Heart right ventricle (tissue), 16 donors: ENCODE measurements around the gene HRH1. TPM values are rescaled to one million over a fixed set of nuclear protein-coding genes. Genes with fewer than 3 reads are reported as not detected.

Source experiments
- ATAC-seq, 8 donors: fragments of 200-7000 bp; cut with Tn5 transposase; one replicate each; pipeline ENCODE4 v1.9.1; 2020; ENCODE audit warnings: mild to moderate bottlenecking in 8 of 8, moderate library complexity in 8 of 8, moderate number of reproducible peaks in 1 of 8
- DNase-seq, 2 donors: peaks; one replicate each; pipeline ENCODE4 v3.0.0-alpha.2; 2020
- H3K27ac ChIP-seq, 10 donors: fragments of 200-600 bp; sonication (generic) in 2 of 10; one replicate each; pipeline versions ENCODE4 v1.5.0 to v1.8.0; 2020 to 2022; ENCODE audit warnings: mild to moderate bottlenecking in 3 of 10
- H3K27me3 ChIP-seq, 7 donors: fragments of 200-600 bp; one replicate each; pipeline ENCODE4 v1.8.0; 2021 to 2022; ENCODE audit warnings: mild to moderate bottlenecking in 2 of 7
- H3K36me3 ChIP-seq, 9 donors: fragments of 200-600 bp; sonication (generic) in 1 of 9; one replicate each; pipeline versions ENCODE4 v1.5.0 to v1.8.0; 2020 to 2022; ENCODE audit warnings: mild to moderate bottlenecking in 2 of 9
- H3K4me1 ChIP-seq, 9 donors: fragments of 200-600 bp; sonication (generic) in 1 of 9; one replicate each; pipeline versions ENCODE4 v1.5.0 to v1.8.0; 2020 to 2022; ENCODE audit warnings: mild to moderate bottlenecking in 4 of 9
- H3K4me3 ChIP-seq, 10 donors: fragments of 200-600 bp; sonication (generic) in 2 of 10; one replicate each; pipeline versions ENCODE4 v1.5.0 to v1.8.0; 2020 to 2022; ENCODE audit warnings: mild to moderate bottlenecking in 7 of 10, moderate library complexity in 2 of 10
- H3K9me3 ChIP-seq, 11 donors: fragments of 200-600 bp in 10 of 11; sonication (generic) in 2 of 11; one replicate each; pipeline versions ENCODE4 v1.5.0 to v1.8.0; 2013 to 2022; ENCODE audit warnings: mild to moderate bottlenecking in 2 of 11, control low read depth in 1 of 11, moderate library complexity in 1 of 11
- WGBS, 2 donors: extraction: QIAGEN DNeasy Blood & Tissue Kit; methylation state at CpG; one replicate each; pipeline ENCODE4 v1.1.7; 2013; ENCODE audit warnings: inconsistent platforms in 1 of 2; 5-methylcytosine and 5-hydroxymethylcytosine counted together
- intact Hi-C, 10 donors: fragments of 100-400 bp; cut with DNase I; formaldehyde crosslinking; loops; one replicate each; pipeline versions ENCODE4 v1.11.1 to v1.14.2; 2022
- polyA plus RNA-seq, 2 donors: library from polyadenylated mRNA; stranded (reverse); fragments of 200-250 nt; gene quantifications; one replicate each; pipeline ENCODE4 v1.2.3, GENCODE V29; 2013
- total RNA-seq, 10 donors: library from RNA; stranded (reverse); fragmentation: NEBNext Ultra II Directional in 3 of 10; extraction: Animal tissue kit (Norgen Biotek cat#: 25700) in 3 of 10; gene quantifications; one replicate each; pipeline versions ENCODE4 v1.2.1 to v1.2.4, GENCODE V29; 2021 to 2023
- TF ChIP-seq, protein P1 (sequence below), 9 donors: fragments of 200-600 bp; sonication (generic) in 2 of 9; IDR thresholded peaks; one replicate each; pipeline versions ENCODE4 v1.5.0 to v1.8.0; 2021 to 2022; ENCODE audit warnings: antibody characterized with exemption in 9 of 9, mild to moderate bottlenecking in 5 of 9, moderate library complexity in 1 of 9
- donor health status: Arrhythmogenic right ventricular cardiomyopathy.
- donor health status: ischemic (EF 13 %, LVEDD 7.1; RV severe dilation, severe dysfunction).
- donor health status: healthy with polysubstance abuse.
- donor health status: DM: no; HTN: yes; CAD: no.
- donor health status: DM: no; HTN: no; CAD: no.
- donor health status: ischemic (EF 25% LVEDD 6.9; RV normal size, moderate dysfunction).
- donor health status: ischemic (EF 25% LVEDD 5.7; RV mildly dilated, moderate dysfunction).
- donor health status: healthy.
- donor health status: DM: yes; HTN: yes; CAD: no.
- donor health status: Ischemic cardiomyopathy.
- donor health status: ischemic (EF 35%, LVEDD 5.7; RV mildly dilated, moderate dysfunction).
- donor health status: nonischemic (EF 11% LVEDD 7.7; RV severe dilation, severe dysfunction).
- donor health status: DM: yes; HTN: yes; CAD: no.
- donor health status: PGD.
- donor health status: ischemic (EF 29% LVEDD 5.4; RV normal size, mild dysfunction).
- donor health status: nonischemic (EF 23%, LVEDD 6.1; RV moderate dilation, normal function).

HRH1 gene
- total and polyA plus RNA-seq, 12 donors = 0.57 to 3.1 (median 1.3) TPM

DNA sequence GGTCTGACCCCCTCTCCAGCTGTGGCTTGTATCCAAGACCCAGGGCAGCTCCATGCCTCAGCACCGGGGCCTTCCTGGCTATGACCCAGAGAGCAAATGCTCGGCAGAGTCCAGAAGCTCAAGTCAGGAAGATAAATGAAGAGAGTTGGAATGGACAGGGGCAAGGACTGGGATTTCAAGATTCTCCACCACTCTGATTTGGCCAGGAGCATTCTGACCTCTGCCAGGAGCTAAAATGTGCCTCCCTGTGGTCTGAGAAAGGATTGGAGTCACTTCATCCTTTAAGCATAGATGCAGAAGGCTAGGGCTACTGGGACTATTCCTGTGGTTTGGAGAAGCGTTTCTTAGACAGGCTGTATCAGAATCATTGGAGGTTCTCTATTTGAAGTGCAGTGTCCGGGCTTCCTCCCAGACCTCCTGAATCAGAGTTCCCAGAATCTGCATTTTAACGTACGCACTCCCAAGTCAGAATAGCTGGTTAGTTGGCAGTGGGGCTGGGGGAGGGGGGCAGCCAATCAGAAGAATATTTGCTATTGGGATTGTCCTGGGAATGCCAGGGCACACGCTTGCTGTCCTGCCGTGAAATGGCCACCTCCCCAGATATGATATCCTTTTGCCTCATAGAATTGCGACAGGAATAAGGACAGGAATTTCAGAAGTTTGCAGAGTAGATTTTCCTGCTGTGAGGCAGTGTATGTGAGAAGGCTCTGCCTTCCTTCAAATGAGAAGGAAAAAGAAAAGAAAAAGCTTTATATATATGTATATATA lies 57.4 kb downstream of the HRH1 start:
- TF ChIP-seq, protein P1, sequence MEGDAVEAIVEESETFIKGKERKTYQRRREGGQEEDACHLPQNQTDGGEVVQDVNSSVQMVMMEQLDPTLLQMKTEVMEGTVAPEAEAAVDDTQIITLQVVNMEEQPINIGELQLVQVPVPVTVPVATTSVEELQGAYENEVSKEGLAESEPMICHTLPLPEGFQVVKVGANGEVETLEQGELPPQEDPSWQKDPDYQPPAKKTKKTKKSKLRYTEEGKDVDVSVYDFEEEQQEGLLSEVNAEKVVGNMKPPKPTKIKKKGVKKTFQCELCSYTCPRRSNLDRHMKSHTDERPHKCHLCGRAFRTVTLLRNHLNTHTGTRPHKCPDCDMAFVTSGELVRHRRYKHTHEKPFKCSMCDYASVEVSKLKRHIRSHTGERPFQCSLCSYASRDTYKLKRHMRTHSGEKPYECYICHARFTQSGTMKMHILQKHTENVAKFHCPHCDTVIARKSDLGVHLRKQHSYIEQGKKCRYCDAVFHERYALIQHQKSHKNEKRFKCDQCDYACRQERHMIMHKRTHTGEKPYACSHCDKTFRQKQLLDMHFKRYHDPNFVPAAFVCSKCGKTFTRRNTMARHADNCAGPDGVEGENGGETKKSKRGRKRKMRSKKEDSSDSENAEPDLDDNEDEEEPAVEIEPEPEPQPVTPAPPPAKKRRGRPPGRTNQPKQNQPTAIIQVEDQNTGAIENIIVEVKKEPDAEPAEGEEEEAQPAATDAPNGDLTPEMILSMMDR (IDR thresholded peaks at IDR 0.05) = peak in 1 of 9 donors; percentile 9
- Histone ChIP-seq H3K4me1 (peaks cover 0 to 25% (median 0%) of the 10 kb centered on the region in 9 donors), H3K4me3 (no peak overlapping the region), H3K36me3 (peaks cover 0 to 15% (median 0%) of the 10 kb centered on the region in 9 donors), H3K27ac (no peak overlapping the region), H3K9me3 (no peaks in the 10 kb centered on the region), H3K27me3 (peaks cover 0 to 7% (median 0%) of the 10 kb centered on the region in 7 donors)
- DNase-seq (no peak), ATAC-seq (peak in 1 of 8 donors; percentile 16)
- intact Hi-C loops = loop anchor here in 1 of 10 donors (5.0 kb wide), 1 partner anchor 59 kb away; the partner anchor contains the start of gene HRH1
- WGBS, 2 donors = 63 to 69% methylated on average over 9 of the region's 9 CpGs

DNA sequence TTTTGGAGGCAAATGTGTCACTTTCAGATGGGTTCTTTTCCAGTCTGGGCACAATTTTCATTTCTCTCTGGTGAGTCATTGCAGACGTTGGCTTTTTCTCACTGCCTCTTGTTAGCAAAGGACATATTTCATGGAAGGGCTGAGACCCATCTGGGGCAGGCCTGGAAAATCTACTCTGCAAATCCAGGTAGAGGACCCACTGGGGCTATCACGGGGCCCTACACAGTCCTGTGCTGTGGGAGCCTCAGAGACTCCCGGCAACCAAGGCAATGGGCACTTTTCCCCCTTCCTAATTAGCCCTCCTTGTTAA lies 58.0 kb downstream of the HRH1 start:
- no peak overlapping the region for H3K4me3 ChIP-seq
- ATAC-seq (no peak), DNase-seq (no peak)
- H3K4me1 ChIP-seq = peaks cover 0 to 25% (median 0%) of the 10 kb centered on the region in 9 donors
- no peak overlapping the region for H3K27ac ChIP-seq
- no peaks in the 10 kb centered on the region for H3K9me3 ChIP-seq
- TF ChIP-seq, protein P1 (IDR thresholded peaks at IDR 0.05) = no peak
- peaks cover 0 to 15% (median 0%) of the 10 kb centered on the region in 9 donors for H3K36me3 ChIP-seq
- H3K27me3 ChIP-seq = peaks cover 0 to 7% (median 0%) of the 10 kb centered on the region in 7 donors
- intact Hi-C loops = loop anchor here in 1 of 10 donors (5.0 kb wide), 1 partner anchor 60 kb away; the partner anchor contains the start of gene HRH1
- WGBS, 2 donors = 72 to 74% methylated on average over 3 of the region's 3 CpGs

DNA sequence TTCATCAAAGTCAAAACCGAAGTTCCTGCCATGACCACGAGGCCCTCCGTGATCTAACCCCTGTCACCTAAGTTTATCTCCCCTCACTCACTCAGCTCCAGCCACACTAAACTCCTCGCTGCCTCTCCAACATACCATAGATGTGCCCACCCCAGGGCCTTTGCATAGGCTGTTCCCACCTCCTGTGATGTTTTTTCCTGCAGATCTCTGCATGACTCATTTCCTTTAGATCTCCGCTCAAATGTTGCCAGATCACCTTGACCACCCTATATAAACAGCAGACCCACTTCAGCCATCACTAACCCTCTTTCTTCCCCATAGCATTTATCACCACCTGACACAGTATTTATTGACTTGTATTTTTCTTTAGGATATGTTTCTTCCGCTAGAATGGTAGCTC lies 58.5 kb downstream of the HRH1 start:
- no peak for ATAC-seq
- DNase-seq = no peak
- peaks cover 0 to 27% (median 0%) of the 10 kb centered on the region in 9 donors for H3K4me1 ChIP-seq
- peaks cover 0 to 15% (median 0%) of the 10 kb centered on the region in 9 donors for H3K36me3 ChIP-seq
- no peak overlapping the region for H3K4me3 ChIP-seq
- H3K27me3 ChIP-seq = peaks cover 0 to 7% (median 0%) of the 10 kb centered on the region in 7 donors
- TF ChIP-seq, protein P1 (IDR thresholded peaks at IDR 0.05) = no peak
- H3K27ac ChIP-seq = no peak overlapping the region
- intact Hi-C loops = loop anchor here in 1 of 10 donors (5.0 kb wide), 1 partner anchor 60 kb away; the partner anchor contains the start of gene HRH1
- 92 to 93% methylated on average over 6 of the region's 6 CpGs for WGBS, 2 donors
- no peaks in the 10 kb centered on the region for H3K9me3 ChIP-seq

DNA sequence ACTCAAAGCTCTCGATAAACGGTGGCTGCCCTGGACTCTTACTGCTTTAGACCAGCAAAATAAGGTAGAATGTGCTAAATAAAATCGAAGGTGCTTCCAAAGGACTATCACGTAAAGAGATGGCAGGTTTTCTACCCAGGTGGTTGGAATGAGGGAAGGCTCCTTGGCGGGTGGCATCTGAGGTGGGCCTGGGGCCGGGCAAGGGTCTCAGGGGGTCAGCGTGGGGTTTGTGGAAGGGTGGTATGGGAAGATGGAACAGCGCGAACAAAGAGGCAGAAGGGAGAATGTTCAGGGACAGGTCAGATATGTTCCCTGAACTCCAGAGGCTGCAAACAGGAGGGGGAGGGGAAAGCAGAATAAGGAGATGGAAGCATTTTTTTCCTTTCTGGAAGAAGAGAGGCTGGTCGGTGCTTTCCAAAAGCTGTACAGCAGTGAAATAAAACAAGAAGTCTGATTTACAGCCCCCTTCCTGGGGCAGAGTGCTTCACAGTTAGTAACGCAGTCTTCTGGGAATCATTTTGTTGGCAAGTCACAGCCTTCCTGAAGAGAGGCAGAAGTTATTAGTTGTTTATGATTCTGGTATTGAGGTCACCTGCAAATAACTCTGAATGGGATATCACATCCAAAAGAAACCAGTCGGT lies 59.6 kb downstream of the HRH1 start:
- 84 to 88% methylated on average over 12 of the region's 12 CpGs for WGBS, 2 donors
- no peak overlapping the region for H3K27ac ChIP-seq

More for the DNA sequence above, 59.6 kb downstream of the HRH1 start:
- ATAC-seq (no peak), DNase-seq (no peak)
- TF ChIP-seq, protein P1 (IDR thresholded peaks at IDR 0.05) = no peak
- Histone ChIP-seq H3K36me3 (peaks cover 0 to 15% (median 0%) of the 10 kb centered on the region in 9 donors), H3K4me1 (peaks cover 0 to 22% (median 0%) of the 10 kb centered on the region in 9 donors), H3K27me3 (peaks cover 0 to 7% (median 0%) of the 10 kb centered on the region in 7 donors), H3K4me3 (no peak overlapping the region), H3K9me3 (no peaks in the 10 kb centered on the region)
- intact Hi-C loops = loop anchor here in 1 of 10 donors (5.0 kb wide), 1 partner anchor 62 kb away; the partner anchor contains the start of gene HRH1
